GM08714 (cell line): ENCODE results near the gene SOX15.
"Not testable (repeated sequence)": the region's sequence is repeated elsewhere in the genome, so short reads cannot be mapped to it uniquely, and the experiment has no call there.

Source experiments
- H3K4me3 ChIP-seq: fragments of 200-500 bp; sonication (Bioruptor generic); 2 replicates; pipeline ENCODE4 v1.5.1; 2014; ENCODE audit warnings: mild to moderate bottlenecking, low read length, inconsistent platforms
- ZNF274 ChIP-seq: IDR thresholded peaks from 2 replicates; pipeline ENCODE4 v1.6.1; 2012; ENCODE audit warnings: mild to moderate bottlenecking, low read depth, low read length

Gene SOX15

DNA sequence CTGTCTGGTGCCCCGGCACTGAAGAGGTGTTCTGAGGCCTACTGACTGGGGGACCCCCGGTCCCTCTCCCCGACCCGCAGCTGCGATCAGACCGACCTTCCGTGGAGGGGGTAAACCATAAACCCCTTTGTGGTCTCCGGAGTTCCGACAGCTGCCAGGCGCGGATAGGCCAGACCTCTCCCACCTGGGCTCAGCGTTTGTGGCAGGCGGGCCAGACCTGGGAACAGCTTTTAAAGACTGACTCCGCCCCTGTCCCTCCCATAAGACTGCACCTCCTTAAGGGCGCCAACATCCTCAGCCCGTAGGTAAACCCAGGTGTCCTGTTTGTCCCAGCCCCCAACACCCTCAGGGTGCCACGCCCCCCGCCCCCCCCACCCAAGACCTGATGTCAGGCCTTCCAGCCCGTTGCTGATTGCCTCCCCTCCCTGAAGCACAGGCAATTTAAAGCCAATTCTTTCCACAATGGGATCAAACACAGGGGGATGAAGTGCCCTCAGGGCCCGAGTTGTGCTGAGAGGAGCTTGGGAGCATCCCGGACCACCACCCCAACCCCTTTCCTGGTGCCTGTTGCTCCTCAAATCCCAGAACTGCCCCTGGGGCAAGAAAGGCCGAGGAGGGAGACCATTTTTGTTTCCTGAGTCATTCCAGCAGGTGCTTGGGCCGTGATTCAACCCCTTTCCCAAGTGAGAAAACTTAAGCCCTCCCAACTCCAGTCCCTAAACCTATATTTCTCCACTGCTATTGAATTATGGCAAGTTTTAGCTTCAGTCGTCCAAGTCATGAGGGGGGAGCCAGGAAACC lies at the start of gene SOX15:
TSS of gene SOX15 (minus strand) at position 204 of the 801 bp plus-strand sequence. CDS start 418 bp downstream, outside the sequence.
- no peak within 1 kb of the TSS for H3K4me3 ChIP-seq
- no peak for TF ChIP-seq ZNF274

DNA sequence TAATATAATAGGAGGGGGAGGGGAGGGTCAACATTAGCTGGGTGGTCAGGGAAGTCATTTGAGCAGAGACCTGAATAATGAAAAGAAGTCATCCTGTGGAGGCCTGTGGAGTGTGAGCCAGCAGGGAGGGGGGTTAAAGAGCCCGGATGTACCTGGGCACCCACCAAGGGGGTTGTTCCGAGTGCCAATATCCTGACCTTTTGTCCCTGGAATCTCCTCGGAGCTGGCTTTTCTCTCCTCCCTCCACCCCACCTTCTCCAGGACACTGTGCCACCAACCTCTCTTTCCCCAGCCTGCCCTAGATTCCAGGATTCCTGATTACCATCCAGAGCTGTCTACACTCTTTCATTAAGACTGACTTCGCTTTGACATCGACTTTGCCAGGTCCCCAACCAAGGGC lies 46.3 kb upstream of the SOX15 start:
- no peak for TF ChIP-seq ZNF274
- H3K4me3 ChIP-seq = no peak overlapping the region

GRCh38 chr17:7634384-7634783 lies 44.5 kb upstream of the SOX15 start:
- no peak overlapping the region for H3K4me3 ChIP-seq
- no peak for TF ChIP-seq ZNF274

- no peak for TF ChIP-seq ZNF274
- no peak overlapping the region for H3K4me3 ChIP-seq
These were observed 43.2 kb upstream of the SOX15 start for GRCh38 chr17:7633093-7633492.

DNA sequence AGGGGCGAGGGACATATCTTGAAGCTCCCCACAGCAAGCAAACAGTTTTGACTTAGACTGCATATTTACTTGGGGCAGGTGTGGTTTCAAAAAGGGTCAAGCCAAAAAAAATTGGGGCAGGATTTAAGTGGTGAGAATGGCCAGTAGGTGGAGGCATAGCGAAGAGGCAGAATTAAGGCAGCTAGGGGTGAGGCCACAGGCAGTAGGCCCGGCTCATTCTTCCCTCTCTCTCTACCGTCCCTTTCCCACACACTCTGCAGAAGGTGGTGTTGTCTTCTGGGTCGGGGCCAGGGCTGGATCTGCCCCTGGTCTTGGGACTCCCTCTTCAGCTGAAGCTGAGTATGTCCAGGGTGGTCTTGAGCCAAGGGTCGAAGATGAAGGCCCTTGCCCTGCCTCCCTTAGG lies 42.6 kb upstream of the SOX15 start:
- TF ChIP-seq ZNF274 = no peak
- H3K4me3 ChIP-seq = no peak overlapping the region

DNA sequence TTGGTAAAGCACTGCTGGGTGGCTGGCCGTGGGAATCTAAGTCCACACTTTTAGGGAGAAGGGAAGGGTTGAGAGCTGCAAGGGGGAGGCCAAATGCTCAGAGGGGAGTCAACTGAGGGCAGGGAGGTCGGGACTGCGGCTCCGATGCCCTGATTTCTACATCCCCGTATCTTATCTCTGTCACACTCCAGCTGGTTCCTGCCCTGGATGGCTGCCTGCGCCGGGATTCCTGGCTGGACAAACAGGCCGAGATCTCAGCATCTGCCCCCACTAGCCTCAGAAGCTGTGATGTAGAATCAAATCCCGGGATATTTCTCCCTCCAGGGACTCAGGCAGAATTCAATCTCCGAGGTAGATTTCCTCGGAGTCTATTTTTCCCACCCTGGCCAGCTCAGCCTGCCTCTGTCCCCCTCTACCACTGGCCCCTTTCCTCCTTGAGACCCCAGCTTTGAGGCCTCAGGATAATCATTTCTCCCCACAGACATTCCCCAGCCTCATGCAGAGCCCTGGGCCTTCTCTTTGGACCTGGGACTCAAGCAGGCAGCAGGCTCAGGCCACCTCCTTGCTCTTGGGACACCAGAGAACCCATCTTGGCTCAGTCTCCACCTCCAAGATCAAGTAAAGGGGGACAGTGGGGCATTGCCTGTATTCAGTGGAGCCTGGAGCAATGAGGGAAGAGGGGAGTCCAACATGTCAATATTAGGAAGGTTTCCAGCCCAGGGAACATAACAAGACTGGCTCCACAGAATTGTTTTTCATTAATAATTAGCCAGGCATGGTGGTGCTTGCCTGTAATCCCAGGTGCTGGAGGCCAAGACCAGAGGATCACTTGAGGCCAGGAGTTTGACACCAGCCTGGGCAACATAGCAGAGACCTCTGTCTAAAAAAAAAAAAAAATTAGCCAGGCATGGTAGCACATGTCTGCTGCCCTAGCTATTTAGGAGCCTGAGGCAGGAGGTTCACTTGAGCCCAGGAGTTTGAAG lies 41.8 kb upstream of the SOX15 start:
- TF ChIP-seq ZNF274 = no peak
- H3K4me3 ChIP-seq = no peak overlapping the region

DNA sequence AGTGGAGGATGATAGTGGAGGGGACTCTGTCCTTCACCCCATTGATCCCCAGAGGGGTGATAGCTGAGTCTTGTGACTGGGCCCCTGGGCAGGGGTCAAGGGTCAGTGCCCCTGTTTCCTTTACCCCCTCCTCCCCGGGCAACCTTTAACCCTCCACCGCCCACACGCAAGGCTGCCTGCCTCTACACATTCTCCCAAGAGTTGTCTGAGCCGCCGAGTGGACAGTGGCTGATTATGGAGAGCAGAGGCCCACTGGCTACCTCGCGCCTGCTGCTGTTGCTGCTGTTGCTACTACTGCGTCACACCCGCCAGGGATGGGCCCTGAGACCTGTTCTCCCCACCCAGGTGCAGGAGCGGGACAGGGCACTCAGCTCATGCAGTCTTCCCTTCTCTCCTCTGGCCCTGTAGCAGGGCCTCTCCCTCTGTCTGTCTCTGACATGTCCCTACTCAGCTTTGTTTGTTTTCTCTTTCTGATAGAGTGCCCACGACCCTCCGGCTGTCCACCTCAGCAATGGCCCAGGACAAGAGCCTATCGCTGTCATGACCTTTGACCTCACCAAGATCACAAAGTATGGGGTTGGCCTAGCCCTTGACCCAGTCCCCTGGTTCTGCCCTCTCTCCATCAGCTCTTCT lies 40.2 kb upstream of the SOX15 start, which contains the start of gene SHBG:
TSS of gene SHBG (plus strand) at position 197 of the 633 bp plus-strand sequence. CDS start at position 235, 38 bp downstream.
- TF ChIP-seq ZNF274 = no peak
- no peak within 1 kb of the TSS for H3K4me3 ChIP-seq

DNA sequence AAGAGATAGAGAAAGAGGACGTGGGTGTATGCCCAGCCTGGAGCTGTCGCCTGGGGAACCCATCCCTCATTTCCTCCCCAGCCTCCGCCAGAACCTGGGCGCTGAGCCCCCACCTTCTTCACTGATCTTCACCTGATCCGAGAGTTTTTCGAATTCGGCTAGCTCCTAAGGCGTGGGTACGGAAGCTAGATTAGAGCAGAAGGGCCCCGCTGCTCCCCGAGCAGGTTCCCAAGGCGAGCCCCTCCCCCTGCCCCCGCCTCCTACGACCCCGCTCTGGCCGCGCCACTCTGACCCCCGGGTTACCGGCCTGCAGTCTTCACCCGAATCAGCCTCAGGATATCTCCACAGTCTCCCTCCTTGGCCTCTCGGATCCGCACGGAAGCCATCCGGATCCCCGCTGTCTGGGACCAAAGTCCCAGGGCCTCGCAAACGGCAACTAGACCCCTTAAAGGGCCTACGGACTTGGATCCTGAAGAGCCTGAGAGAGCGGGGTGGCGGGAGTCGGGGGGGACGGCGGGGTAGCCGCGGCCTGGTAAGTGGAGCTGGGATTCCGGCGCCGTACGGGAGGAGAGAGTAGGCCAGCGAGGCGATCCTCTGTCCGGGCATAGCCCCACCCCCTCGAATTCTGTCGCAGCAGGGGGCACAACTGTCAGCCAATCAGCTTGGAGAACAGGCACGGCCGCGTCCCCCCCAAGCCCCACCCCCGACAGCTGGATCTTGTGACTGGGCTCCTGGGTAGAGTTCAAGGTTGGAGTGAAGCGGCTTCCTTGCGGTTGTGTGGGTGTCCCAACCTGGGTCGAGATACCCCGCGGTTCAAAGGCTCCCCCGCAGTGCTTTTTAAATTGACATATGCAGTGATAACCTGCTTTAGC lies 37.6 kb upstream of the SOX15 start, which contains the start of gene SAT2:
TSS of gene SAT2 (minus strand) at position 572 of the 872 bp plus-strand sequence. CDS start at position 386, 186 bp downstream.
- peak within 1 kb of the TSS; percentile 82 for H3K4me3 ChIP-seq
- TF ChIP-seq ZNF274 = no peak

GRCh38 chr17:7626956-7627249 lies 37.0 kb upstream of the SOX15 start:
- H3K4me3 ChIP-seq = peak overlapping the region; percentile 82
- TF ChIP-seq ZNF274 = no peak

GRCh38 chr17:7626307-7626706 lies 36.4 kb upstream of the SOX15 start:
- no peak overlapping the region for H3K4me3 ChIP-seq
- no peak for TF ChIP-seq ZNF274

DNA sequence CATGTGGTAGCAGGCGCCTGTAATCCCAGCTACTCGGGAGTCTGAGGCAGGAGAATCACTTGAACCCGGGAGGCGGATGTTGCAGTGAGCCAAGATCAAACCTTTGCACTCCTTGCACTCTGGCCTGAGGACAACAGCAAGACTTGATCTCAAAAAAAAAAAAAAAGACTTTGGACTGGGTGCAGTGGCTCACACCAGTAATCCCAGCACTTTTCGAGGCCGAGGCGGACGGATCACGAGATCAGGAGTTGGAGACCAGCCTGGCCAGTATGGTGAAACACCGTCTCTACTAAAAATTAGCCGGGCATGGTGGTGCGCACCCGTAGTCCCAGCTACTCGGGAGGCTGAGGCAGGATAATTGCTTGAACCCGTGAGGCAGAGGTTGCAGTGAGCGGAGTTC lies 35.9 kb upstream of the SOX15 start:
- not testable (repeated sequence) for H3K4me3 ChIP-seq

DNA sequence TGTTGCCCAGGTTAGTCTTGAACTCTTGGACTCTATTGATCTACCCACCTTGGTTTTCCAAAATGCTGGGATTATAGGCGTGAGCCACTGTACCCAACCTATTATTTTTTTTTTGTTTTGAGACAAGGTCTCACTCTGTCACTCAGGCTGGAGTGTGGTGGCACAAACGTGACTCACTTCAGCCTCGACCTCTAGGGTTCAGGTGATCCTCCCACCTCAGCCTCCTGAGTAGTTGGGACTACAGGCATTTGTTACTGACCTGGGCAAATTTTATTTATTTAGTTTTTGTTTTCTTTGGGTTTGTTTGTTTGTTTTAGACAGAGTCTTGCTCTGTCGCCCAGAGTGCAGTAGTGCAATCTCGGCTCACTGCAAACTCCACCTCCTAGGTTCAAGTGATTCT lies 33.8 kb upstream of the SOX15 start:
- TF ChIP-seq ZNF274 = no peak
- H3K4me3 ChIP-seq = no peak overlapping the region

- TF ChIP-seq ZNF274 = no peak
- no peak overlapping the region for H3K4me3 ChIP-seq
These were observed 30.9 kb upstream of the SOX15 start for GRCh38 chr17:7620835-7621234.

- no peak for TF ChIP-seq ZNF274
- no peak overlapping the region for H3K4me3 ChIP-seq
These were observed 28.7 kb upstream of the SOX15 start for GRCh38 chr17:7618608-7619007.
